ENCODE measurements around the gene MACROH2A2. TPM values are rescaled to one million over a fixed set of nuclear protein-coding genes. Genes with fewer than 3 reads are reported as not detected.

The MACROH2A2 gene
- total and polyA plus RNA-seq, 2 of the 13 experiments (the other 11 are each of a cell fraction or from before 2014, with no cell fraction given): 9.8 to 43.1 TPM

GRCh38 chr10:70146489-70147258 is 94.0 kb downstream of the MACROH2A2 start, which contains the start of gene TYSND1 (continued):
- TF ChIP-seq LBX2 (CRISPR knock-in tag; IDR thresholded peaks at IDR 0.05; ENCODE audit: borderline replicate concordance) (no peak), ZNF12 (CRISPR knock-in tag; IDR thresholded peaks at IDR 0.05) (0 out of 2 replicates have a peak, but pooled peaks have one; percentile 14), ZNF367 (CRISPR knock-in tag; IDR thresholded peaks at IDR 0.05; ENCODE audit: borderline replicate concordance) (no peak), ZEB1 (IDR thresholded peaks at IDR 0.05; ENCODE audit: insufficient replicate concordance, low read depth) (peak; percentile 23), PLSCR1 (CRISPR knock-in tag; IDR thresholded peaks at IDR 0.05; ENCODE audit: borderline replicate concordance) (no peak), CHD2 (IDR thresholded peaks at IDR 0.05; ENCODE audit: low read depth, low read length) (no peak), ZNF530 (CRISPR knock-in tag; IDR thresholded peaks at IDR 0.05; ENCODE audit: low read depth) (no peak), ZNF225 (CRISPR knock-in tag; IDR thresholded peaks at IDR 0.05) (no peak), HDAC6 (IDR thresholded peaks at IDR 0.05; ENCODE audit: low read depth, low read length) (no peak), ZNF383 (CRISPR knock-in tag; IDR thresholded peaks at IDR 0.05; ENCODE audit: borderline replicate concordance) (no peak), PPARG (CRISPR knock-in tag; conservative IDR thresholded peaks at IDR 0.05) (peak; percentile 40; the same call in 1 of the 2 replicates), ZFY (CRISPR knock-in tag; IDR thresholded peaks at IDR 0.05) (peak; percentile 81), ZBTB7B (CRISPR knock-in tag; IDR thresholded peaks at IDR 0.05) (peak; percentile 95), ZNF205 (CRISPR knock-in tag; IDR thresholded peaks at IDR 0.05) (no peak), HNF4G (IDR thresholded peaks at IDR 0.05; ENCODE audit: borderline replicate concordance, low read depth, low read length) (0 out of 2 replicates have a peak, but pooled peaks have one; percentile 7), HNF4G (CRISPR knock-in tag; IDR thresholded peaks at IDR 0.05; ENCODE audit: borderline replicate concordance, low read depth) (no peak), ZNF616 (CRISPR knock-in tag; IDR thresholded peaks at IDR 0.05; ENCODE audit: low read depth) (no peak), ZNF883 (CRISPR knock-in tag; IDR thresholded peaks at IDR 0.05; ENCODE audit: not compliant biosample characterization) (no peak), SNAI1 (CRISPR knock-in tag; IDR thresholded peaks at IDR 0.05; ENCODE audit: borderline replicate concordance) (0 out of 2 replicates have a peak, but pooled peaks have one; percentile 82), GABPA (IDR thresholded peaks at IDR 0.05; ENCODE audit: low read depth, low read length) (no peak), GABPA (CRISPR knock-in tag; IDR thresholded peaks at IDR 0.05; ENCODE audit: low read depth) (peak; percentile 54; the same call in 1 of the 2 replicates), MED8 (CRISPR knock-in tag; IDR thresholded peaks at IDR 0.05; ENCODE audit: insufficient replicate concordance) (peak; percentile 50), ATF1 (CRISPR knock-in tag; IDR thresholded peaks at IDR 0.05) (0 out of 2 replicates have a peak, but pooled peaks have one; percentile 55), NFYC (CRISPR knock-in tag; IDR thresholded peaks at IDR 0.05) (peak; percentile 84), ZNF574 (CRISPR knock-in tag; IDR thresholded peaks at IDR 0.05) (peak; percentile 62; the same call in 1 of the 2 replicates), ZNF33B (CRISPR knock-in tag; IDR thresholded peaks at IDR 0.05) (0 out of 2 replicates have a peak, but pooled peaks have one; percentile 27), KDM5A (IDR thresholded peaks at IDR 0.05; ENCODE audit: borderline replicate concordance, low read length) (peak; percentile 49; the same call in 1 of the 2 replicates), PAF1 (CRISPR knock-in tag; IDR thresholded peaks at IDR 0.05) (no peak)
